ENCODE data around the gene COG8.
"Not testable (repeated sequence)": the region's sequence is repeated elsewhere in the genome, so short reads cannot be mapped to it uniquely, and the experiment has no call there.

Gene COG8, protein sequence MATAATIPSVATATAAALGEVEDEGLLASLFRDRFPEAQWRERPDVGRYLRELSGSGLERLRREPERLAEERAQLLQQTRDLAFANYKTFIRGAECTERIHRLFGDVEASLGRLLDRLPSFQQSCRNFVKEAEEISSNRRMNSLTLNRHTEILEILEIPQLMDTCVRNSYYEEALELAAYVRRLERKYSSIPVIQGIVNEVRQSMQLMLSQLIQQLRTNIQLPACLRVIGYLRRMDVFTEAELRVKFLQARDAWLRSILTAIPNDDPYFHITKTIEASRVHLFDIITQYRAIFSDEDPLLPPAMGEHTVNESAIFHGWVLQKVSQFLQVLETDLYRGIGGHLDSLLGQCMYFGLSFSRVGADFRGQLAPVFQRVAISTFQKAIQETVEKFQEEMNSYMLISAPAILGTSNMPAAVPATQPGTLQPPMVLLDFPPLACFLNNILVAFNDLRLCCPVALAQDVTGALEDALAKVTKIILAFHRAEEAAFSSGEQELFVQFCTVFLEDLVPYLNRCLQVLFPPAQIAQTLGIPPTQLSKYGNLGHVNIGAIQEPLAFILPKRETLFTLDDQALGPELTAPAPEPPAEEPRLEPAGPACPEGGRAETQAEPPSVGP

DNA sequence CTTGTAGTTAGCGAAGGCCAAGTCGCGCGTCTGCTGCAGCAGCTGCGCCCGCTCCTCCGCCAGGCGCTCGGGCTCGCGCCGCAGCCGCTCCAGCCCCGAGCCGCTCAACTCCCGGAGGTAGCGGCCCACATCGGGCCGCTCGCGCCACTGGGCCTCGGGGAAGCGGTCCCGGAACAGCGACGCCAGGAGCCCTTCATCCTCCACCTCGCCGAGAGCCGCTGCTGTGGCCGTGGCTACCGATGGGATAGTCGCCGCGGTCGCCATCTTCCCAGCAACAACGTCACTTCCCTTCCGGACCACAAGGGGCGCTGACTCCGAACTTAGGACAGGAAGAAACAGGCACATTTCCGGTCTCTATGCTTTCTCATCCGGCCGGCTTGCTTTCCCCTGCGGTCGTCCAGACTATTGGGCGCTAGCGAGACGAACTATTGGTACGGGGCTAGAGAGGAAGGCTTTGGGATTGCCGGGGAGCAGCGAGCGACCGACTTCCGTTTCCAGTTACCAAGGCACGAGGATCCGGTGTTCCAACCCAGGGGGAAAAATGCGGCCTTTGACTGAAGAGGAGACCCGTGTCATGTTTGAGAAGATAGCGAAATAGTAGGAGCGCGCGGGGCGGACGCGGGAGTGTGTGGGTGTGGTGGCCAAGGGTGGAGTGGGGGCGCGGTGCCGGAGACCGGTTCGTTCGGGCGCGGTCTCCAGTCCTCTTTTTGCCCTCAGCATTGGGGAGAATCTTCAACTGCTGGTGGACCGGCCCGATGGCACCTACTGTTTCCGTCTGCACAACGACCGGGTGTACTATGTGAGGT is at the start of gene COG8, which contains the start of gene NIP7:
COG8 (minus strand) TSS at position 276 of the 806 bp plus-strand sequence; CDS start at position 264, 12 bp downstream.
NIP7 (plus strand) TSS at position 484 of the 806 bp plus-strand sequence; CDS start at position 542, 58 bp downstream.
- peak; percentile 82 to 87 for DNase-seq (ENCODE audit: low read depth in 2 of 2)

DNA sequence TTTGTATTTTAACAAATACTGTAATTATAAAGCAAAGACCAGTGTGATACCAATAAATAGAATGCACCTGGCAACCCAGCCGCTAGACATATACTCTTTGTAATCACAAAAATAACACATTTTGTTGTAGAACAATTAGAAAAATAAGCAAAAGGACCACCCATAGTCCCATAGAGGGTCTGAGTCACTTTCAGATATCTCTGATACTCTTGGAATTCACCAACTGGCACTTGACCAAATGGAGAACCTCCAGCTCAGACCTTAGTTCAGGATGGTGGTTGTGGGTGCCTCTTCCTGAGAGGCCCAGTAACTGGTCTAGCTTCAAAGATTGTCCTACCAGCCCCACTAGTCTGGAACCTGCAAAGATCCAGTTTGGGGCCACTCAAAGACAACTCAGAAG is 47.2 kb upstream of the COG8 start:
- DNase-seq (ENCODE audit: low read depth in 2 of 2), result no peak

DNA sequence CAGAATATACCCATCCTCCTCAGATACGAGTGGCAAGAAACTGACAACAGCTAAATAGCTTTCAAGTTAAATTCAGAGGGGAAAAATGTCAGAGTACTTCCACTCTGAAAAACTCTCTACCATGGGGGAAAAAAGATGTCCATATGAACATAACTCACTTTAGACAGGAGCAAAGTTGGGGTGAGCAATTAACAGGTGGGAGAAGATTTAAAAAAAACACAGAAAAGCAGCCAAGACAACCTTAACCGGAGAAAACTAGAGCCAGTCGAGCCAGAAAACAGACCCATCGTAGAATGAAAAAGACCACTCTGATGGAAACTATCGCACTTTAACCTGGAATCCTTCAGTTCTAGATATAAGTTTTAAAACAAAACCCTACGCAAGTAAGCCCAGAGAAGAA is 45.6 kb upstream of the COG8 start:
- no peak for DNase-seq (ENCODE audit: low read depth in 2 of 2)

DNA sequence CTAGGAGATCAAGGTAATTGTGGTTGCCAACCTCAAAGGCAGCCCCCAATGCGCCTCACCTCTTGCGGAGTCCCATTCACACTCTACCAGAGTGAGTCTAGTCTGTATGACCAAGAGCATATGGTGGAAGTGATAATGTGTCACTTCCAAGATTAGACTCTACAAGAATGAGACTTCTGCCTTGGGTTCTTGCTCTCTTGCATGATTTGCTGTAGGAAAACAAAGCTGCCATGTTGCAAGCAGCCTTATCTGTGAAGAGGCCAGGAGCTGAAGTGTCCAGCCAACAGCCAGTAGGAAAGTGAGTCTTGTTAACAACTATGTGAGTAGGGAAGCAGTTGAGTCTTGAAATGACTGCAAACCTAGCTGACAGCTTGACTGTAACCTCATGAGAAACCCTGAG is 43.1 kb upstream of the COG8 start:
- no peak for DNase-seq (ENCODE audit: low read depth in 2 of 2)

DNA sequence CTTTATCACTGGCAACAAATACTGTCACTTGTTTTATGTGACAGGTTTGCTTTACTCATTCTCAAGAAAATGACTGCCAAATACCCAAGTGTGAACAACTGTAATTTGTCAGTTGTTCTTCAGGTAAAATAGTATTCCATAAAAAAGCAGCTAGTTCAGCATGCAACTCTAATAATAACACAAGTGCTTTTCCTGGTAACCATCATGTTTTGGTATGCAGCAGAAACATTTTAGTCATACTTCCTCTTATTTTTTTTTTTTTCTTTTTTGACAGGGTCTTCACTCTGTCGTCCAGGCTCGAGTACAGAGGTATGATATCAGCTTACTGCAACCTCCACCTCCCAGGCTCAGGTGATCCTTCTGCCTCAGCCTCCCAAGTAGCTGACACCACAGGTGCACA is 41.9 kb upstream of the COG8 start:
- DNase-seq (ENCODE audit: low read depth in 2 of 2), result no peak

DNA sequence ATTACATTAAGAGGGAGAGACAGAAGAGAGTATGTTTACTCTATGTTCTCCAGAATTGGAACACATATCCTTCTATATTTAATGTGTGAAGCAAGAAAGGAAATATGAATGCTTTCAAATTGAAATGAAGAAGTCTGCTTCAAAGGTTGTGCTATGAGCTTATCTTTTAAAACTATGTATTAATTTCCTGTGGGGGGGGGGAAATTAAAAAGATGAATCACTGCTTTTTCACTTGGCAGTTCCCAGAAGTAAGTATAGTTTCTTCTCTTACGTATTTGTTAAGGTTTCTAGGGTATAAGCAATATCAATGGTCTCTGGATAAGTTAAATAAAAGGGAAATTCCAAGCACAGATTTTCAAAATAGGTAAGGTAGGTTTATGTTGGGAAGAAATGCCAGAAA is 39.4 kb upstream of the COG8 start:
- DNase-seq (ENCODE audit: low read depth in 2 of 2), result no peak

DNA sequence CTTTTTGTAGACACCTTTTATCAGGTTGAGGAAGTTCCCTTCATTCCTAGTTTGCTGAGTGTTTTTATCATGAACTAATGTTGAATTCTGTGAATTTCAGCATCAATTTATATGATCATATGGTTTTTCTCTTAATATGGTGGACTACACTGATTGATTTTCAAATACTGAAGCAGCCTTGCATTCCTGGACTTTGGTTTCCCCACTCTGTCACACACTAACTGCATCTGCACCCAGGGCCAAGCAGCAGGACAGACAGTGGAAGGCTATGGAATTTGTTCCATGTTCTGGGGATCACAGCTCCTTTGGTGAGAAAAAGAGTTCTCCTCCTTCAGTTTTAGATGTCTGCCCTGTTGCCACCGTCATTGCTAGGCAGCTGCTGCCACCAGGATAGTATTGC is 38.7 kb upstream of the COG8 start:
- DNase-seq (ENCODE audit: low read depth in 2 of 2), result no peak

DNA sequence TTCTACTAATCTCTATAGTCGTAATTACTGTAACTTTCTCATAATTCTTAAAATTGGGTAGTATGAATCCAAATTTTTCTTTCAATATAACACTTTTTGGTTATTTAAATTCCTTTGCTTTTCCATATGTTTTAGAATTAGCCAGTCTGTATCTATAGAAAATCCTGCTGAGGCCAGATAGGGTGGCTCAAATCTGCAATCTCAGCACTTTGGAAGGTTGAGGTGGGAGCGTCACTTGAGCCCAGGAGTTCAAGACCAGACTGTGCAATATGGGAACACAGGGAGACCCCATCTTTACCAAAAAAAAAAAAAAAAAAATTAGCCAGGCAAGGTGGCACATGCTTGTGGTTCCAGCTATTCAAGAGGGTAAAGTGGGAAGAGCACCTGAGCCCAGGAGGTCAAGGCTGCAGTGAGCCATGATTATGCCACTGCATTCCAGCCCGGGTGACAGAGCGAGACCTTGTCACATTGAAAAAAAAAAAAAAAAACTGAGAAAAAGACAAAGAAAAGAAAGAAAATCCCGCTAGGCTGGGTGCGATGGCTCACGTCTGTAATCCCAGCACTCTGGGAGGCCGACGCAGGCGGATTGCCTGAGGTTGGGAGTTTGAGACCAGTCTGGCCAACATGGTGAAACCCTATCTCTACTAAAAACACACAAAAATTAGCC is 37.2 kb upstream of the COG8 start:
- no peak for DNase-seq (ENCODE audit: low read depth in 2 of 2)

DNA sequence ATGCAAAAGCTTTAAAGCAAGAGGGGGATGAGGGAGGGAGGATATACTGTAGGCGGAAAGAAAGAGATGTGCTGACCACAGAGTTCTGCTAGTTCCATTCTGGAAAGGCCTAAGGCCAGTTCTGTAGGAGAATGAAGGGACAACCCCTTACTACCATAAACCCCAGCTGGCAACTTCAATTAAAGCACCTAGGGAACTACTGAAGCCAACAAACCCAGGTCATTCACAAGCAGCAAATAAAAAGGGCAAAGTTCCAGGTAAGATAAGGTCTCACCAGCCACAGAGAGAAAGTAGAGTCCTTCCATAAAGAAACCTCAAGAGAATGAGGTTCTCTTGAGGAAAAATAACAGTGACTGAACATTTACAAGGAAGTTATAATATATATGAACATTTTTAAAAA is 33.7 kb upstream of the COG8 start:
- DNase-seq (ENCODE audit: low read depth in 2 of 2), result no peak

DNA sequence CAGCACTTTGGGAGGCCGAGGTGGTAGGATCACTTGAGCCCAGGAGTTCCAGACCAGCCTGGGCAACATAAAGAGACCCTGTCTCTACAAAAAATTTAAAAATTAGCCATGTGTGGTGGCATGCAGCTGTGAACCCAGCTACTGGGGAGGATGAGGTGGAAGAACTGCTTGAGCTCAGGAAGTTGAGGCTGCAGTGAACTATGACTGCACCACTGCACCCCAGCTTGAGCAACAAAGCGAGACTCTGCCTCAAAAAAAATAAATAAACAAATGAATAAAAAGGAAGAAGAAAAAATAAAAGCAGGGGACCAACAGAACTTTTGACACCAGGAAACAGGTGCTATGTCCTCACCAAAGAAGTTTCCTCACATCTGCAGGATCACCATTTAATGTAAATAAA is 32.2 kb upstream of the COG8 start:
- DNase-seq (ENCODE audit: low read depth in 2 of 2), result no peak

DNA sequence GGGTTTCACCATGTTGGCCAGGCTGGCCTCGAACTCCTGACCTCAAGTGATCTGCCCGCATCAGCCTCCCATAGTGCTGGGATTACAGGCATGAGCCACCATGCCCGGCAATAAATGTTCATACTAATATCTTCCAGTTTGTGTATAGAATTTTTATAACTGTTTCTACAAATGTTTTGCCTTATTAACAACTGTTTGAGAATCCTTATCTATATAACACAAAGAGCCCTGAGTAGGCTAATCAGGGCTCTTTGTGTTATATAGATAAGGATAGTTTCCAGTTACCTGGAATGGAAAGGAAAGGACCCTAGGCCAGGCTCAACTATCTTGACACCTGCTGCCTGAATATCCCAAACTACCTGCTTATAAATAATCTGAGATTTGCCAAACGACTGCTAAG is 29.5 kb upstream of the COG8 start:
- no peak for DNase-seq (ENCODE audit: low read depth in 2 of 2)

DNA sequence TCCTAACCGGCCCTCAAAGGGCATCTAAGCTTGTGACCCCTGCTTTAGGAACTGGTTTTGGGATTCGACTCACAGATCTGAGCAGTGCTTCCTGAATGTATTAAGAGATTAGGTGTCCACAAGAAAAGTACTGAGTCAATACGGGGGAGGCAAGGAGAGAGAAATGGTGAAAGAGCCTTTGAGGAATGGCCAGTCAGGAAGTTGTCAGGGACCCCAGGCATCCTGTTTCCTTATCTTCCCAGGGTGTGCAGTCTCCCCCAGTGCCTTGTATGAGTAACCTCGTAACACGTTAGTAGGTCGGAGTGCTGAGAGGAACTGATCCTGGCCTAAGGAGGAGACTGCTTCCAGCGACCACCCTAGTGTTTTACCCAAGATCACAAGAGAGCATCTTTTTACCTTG is 28.6 kb upstream of the COG8 start:
- DNase-seq (ENCODE audit: low read depth in 2 of 2), result no peak

DNA sequence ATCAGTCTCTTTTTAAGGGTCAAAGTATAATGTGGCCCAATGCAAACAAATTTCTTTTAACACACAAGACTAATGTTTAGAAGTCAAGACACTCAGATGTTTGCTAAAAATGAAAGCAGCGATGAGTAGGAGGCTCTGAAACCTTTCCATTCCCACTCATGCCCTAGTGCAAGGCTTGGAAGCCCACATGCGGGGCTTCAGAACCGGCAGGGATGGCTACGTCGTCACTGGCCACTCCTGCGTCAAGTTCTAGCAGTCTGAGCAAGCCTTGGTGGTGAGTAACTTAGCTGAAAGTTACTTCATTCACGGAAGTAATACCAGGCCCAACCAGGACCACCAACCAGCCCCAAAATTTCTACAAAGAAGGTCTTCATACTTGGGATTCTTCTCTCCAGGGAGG is 27.1 kb upstream of the COG8 start:
- DNase-seq (ENCODE audit: low read depth in 2 of 2), result no peak

DNA sequence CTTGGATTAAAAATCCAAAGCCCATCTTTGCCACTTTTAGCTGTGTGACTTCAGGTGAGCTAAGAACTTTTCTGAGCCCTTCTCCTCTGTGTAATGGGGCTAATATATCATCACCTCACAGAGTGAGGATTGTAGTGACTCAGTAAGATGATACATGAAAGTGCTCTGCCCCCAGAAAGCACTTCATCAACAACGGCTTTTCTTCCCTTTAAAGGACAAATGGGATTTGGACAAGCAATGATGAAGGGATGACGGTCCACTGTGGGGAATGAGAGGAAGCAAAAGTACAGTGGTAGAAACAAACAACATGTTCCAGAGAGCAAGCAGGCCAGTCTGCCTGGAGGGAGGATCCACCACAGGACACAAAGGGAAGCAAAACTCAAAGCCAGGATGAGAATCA is 26.5 kb upstream of the COG8 start:
- DNase-seq (ENCODE audit: low read depth in 2 of 2), result no peak

DNA sequence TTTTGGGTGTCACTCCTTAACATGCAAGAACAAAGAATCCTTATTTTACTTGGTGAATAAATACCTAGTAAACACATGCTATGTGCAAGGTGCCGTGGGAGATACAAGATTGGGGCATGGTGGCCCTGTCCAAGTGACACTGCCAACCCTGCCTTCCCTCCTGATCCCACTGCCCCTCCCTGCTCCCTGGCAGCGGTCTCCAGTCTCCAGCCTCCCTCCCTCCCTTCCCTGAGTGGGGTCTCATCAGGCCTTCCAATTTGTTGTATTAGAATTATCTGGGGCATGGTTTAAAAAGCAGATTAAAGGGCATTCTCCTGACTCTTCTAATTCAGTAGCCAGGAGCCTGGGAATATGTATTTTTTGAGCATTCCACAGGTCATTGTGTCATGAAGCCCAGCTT is 24.7 kb upstream of the COG8 start:
- no peak for DNase-seq (ENCODE audit: low read depth in 2 of 2)

DNA sequence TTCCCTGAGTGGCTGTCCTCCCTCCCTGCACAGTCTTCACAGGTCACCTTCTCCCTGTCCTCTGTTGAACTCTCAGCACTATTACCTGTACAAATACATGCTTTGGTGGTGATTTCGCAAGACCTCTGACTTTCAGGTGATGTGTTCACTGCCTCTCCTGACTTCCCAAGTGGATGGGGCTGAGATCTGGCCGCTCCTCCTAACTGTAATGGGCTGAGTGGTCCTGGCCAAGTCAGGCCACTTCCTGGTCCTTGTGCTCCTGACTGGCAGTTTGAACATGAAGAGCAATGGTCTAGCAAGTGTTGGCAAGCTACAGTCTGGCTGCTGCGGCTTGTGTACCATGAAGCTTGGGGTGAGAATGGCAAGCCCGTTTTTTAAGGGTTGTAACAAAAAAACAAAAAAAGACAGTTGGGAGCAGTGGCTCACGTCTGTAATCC is 23.9 kb upstream of the COG8 start:
- DNase-seq (ENCODE audit: low read depth in 2 of 2), result no peak

DNA sequence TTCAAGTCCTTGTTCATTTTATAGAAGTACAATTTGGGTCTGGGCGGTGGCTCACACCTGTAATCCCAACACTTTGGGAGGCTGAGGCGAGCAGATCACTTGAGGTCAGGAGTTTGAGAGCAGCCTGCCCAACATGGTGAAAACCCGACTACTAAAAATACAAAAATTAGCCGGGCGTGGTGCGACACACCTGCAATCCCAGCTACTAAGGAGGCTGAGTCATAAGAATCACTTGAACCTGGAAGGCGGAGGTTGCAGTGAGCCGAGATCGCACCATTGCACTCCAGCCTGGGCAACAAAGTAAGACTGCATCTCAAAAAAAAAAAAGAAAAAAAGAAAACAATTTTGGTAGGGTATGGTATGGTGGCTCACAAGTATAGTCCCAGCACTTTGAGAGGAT is 20.7 kb upstream of the COG8 start:
- not testable (repeated sequence) for DNase-seq (ENCODE audit: low read depth in 2 of 2)

DNA sequence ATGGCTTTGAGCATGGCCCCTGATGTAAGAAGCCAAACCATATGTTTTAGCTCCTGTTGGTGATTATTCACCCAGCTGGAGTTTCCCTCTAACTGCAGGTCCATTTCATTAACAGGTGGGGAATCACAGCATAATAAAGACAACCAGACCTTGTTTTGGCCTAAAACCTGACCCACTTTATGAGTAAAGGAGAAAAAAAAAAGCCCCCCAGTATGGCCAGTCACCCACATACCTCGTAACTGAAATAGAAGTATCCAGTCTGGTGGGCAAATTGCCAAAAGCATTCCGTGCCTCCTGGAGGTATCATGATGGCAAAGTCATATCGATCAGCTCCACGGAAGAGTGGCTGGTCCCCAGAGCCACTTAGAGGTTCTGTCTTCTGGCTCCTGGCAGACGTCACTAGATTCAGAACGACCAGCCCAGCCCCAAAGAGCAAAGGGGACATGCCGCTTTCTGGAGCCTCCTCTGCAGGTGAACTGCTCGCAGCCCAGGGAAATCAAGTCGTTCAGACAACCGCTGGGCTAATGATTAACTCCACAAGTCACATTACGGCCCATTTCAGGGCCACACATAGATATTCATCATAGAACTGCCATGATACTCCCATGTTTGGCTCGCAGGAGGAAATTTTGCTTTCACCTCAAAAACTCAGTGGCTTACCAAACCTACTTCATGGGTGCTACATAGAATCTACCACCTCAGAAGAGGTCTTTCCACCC is 12.1 kb upstream of the COG8 start, which contains the start of gene TMED6:
TMED6 (minus strand) TSS at position 478 of the 719 bp plus-strand sequence; CDS start at position 445, 33 bp downstream.
- no peak for DNase-seq (ENCODE audit: low read depth in 2 of 2)

DNA sequence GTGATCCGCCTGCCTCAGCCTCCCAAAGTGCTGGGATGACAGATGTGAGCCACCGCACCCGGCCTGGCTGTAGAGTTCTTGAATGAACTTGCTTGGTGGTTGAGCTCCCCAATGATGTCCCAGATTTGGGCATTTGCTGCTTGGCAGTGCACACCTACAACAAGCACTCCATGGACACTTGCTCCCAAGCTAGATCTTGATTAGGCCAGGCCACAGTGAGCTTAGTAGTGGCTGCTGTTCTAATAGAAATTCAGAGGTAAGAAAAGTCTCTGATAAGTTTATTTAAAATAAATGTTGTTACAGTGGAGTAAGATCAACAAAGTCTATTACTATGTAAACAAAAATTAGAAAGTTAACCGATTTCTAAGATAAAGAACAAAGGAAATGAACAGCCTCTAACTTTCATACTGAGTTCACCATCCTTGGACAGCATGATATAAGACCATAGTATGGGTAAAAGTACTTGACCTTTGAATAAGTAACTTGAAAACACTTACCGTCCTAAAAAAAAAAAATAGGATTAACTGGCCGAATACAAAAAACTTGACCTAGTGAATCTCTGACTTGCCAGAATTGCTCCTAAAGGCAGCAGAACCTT is 11.3 kb upstream of the COG8 start:
- DNase-seq (ENCODE audit: low read depth in 2 of 2), result no peak

DNA sequence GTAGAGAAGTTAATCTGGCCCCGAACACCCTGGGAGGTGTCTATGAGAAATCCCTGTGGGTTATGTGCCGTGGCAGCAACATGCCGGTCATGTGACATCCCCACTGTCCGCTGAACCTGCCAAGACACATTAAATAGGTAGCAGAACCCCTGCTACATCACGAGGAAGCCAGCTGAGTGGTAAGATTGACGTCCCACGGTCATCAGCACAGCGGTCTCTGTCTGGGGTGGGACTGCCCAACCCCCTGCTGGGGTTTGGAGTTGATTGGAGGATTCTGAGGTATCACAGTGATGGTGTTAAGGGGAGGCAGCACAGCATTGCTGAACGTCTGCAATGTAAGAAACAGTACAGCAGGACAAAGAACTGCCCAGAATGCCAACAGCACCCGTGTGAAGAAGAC is 10.2 kb upstream of the COG8 start:
- DNase-seq (ENCODE audit: low read depth in 2 of 2), result no peak

DNA sequence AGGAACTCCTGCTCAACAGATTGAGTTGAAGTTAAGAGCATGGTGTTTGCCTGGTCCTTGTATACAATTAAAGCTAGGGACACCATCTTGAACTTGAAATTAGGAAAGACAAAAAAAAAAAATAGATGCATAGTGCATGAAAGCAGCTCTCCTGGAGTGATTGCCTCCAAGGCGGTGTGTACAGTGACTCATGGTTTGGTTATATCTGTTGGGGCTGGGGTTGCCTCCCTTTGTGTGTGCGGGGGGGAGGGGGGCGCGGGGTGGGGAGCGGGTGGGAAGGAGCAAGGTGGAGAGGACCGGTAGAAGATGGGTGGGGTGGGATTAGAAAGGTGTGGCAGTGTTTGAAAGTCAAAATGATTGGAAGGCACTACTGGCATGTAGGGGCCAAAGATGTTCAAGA is 8.9 kb upstream of the COG8 start:
- no peak for DNase-seq (ENCODE audit: low read depth in 2 of 2)

Measured in stimulated activated CD8-positive, alpha-beta memory T cell treated with anti-CD3 and anti-CD28 coated beads, Interleukin-7, amount 100 ng/mL, for 4 hours (primary cell).